KOPT-K1 (cell line): ENCODE results near the gene LIAS.

ENCODE experiments used
- H3K27ac ChIP-seq: fragments of 200-600 bp; sonication (generic); 2 replicates; pipeline ENCODE4 v1.5.1; 2016; ENCODE audit warnings: antibody characterized with exemption, mild to moderate bottlenecking, low read depth, low read length; ENCODE audit not compliant: poor library complexity, severe bottlenecking
- H3K36me3 ChIP-seq: fragments of 200-600 bp; sonication (generic); 2 replicates; pipeline ENCODE4 v1.5.1; 2017; ENCODE audit warnings: antibody characterized with exemption, mild to moderate bottlenecking, low read length, moderate library complexity; ENCODE audit not compliant: insufficient read depth
- H3K9me3 ChIP-seq: fragments of 200-600 bp; sonication (generic); 2 replicates; pipeline ENCODE4 v1.5.1; 2017; ENCODE audit warnings: antibody characterized with exemption, low read length, mild to moderate bottlenecking; ENCODE audit not compliant: insufficient read depth, poor library complexity, severe bottlenecking

The LIAS gene

GRCh38 chr4:39470402-39470801, 11.5 kb downstream of the LIAS start:
- no peaks in the 10 kb centered on the region for H3K9me3 ChIP-seq
- peaks cover 67% of the 10 kb centered on the region for H3K36me3 ChIP-seq
- no peak overlapping the region for H3K27ac ChIP-seq

GRCh38 chr4:39472396-39472795, 13.5 kb downstream of the LIAS start:
- H3K36me3 ChIP-seq = peaks cover 63% of the 10 kb centered on the region
- no peak overlapping the region for H3K27ac ChIP-seq

DNA sequence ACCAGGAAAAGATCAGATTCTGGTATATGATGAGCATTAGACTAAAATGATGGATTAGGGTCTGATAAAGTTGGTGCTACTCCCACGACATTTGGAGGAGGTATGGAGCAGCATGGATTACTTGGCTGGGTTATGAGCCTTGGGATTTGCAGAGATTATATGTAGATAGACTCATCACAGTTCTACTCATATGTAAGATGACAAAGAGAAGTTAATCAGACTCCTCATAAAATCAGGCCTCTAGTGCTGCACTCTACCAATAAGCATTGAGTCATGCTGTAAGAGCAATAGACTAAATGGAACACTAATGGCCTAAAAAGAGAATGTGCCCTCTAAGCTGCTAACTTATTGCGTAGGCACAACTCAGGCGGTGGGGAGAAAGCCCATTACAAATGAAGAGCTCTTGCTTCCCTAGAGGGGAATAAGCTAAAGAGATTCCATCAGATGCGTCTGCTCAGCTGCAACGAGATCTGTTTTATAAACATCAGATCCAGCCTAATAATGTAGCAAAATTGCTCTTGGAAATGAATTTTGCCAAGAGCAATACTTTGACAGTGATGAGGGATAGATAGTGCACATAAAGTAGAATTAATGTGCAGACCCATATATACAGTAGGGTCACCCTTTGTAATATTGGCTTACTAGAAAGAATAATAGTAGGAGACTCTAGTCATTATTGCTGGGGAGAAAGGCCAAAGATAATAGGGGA, 17.5 kb downstream of the LIAS start:
- Histone ChIP-seq H3K9me3 (no peaks in the 10 kb centered on the region), H3K27ac (no peak overlapping the region), H3K36me3 (peaks cover 49% of the 10 kb centered on the region)

More at GRCh38 chr4:39472396-39472795, 13.5 kb downstream of the LIAS start:
- no peaks in the 10 kb centered on the region for H3K9me3 ChIP-seq

DNA sequence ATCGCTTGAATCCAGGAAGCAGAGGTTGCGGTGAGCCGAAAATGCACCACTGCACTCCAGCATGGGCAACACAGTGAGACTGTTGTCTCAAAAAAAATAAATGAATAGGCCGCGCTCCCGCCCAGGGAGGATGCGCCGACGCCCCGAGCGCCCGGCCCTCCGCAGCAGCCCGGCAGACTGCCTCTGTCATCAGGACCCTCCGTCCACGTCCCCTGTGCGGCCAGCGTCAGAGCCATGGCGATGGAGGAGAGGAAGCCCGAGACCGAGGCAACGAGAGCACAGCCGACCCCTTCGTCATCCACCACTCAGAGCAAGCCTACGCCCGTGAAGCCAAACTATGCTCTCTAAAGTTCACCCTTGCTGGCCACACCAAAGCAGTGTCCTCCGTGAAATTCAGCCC, 21.4 kb downstream of the LIAS start:
- peaks cover 21% of the 10 kb centered on the region for H3K36me3 ChIP-seq

GRCh38 chr4:39480902-39481695, 22.2 kb downstream of the LIAS start:
- Histone ChIP-seq H3K27ac (no peak overlapping the region), H3K9me3 (peaks cover 7% of the 10 kb centered on the region), H3K36me3 (peaks cover 18% of the 10 kb centered on the region)

More for the DNA sequence above, 21.4 kb downstream of the LIAS start:
- Histone ChIP-seq H3K27ac (no peak overlapping the region), H3K9me3 (peaks cover 7% of the 10 kb centered on the region)

DNA sequence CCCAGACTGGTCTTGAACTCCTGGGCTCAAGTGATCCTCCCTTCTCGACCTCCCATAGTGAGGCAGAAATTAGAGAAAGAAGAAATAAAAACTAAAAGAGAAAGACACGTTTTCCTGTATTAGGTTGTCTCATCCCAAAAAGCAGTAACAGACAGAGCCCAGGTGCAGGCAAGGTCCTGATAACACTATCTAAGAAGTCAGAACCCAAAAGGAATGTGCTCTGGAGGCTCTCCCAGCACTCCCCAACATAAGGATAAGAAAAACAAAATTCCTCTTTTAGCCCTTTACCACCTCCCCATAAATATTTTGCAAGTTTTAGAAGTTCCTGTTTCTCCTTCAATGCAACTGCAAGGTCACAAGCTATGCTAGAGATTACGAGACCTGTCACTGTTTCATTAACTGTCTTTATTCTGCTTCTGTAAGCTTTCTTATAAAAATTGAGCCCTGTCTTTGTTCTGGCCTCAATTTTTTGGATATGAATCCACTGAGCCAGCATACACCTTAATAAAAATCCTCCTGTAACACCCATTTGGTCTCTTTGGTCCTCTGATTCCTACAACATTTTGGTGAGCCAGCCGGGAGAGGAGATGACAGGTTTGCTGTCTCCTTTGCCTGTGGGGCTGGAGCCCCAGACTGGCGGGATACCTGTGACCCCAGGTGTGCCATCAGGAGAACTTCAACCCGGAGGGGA, 25.9 kb downstream of the LIAS start:
- no peak overlapping the region for H3K27ac ChIP-seq
- H3K9me3 ChIP-seq = peaks cover 7% of the 10 kb centered on the region
- H3K36me3 ChIP-seq = no peaks in the 10 kb centered on the region

DNA sequence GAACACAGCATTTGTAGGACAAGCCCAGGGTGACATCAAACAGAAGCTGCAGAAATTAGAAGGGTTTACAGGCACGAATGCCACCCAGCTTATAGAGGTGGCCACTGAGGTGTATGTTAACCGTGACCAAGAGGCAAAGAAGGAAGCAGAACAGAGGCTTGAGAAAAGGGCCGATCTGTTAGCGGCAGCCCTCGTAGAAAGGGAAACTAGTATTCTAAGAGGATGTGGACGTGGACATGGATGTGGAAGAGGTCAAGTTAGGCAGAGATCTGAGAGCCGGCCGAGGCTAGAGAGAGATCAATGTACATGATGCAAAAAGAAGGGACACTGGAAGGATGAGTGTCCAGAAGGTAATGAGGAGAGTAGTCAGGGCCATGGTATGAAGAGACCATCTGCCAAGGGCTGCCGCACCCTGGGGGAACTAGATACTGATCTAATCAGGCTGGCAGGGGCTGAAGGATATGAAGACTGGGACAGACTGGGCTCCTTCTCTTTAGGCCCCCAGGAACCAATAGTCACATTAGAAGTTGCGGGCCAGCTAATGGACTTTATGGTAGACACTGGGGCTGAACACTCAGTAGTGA, 27.5 kb downstream of the LIAS start:
- peaks cover 7% of the 10 kb centered on the region for H3K9me3 ChIP-seq
- no peaks in the 10 kb centered on the region for H3K36me3 ChIP-seq
- no peak overlapping the region for H3K27ac ChIP-seq

DNA sequence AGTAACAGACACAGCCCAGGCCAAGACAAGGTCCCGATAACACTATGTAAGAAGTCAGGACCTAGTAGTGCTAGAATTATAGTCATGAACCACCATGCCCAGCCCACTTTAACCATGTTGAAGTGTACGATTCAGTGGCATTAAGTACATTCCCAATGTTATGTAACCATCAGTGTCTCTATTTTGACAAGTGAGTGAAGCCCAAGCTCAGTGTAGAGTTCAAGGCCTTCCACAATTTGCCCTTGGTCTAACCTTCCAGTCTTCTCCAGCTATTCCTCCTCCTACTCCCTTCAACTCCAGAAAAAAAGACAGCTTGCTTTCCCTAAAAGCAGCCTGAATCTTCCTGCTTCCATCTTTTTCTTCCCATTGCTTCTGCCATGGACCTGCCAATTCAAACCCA, 31.5 kb downstream of the LIAS start:
- Histone ChIP-seq H3K27ac (no peak overlapping the region), H3K36me3 (no peaks in the 10 kb centered on the region), H3K9me3 (no peaks in the 10 kb centered on the region)

DNA sequence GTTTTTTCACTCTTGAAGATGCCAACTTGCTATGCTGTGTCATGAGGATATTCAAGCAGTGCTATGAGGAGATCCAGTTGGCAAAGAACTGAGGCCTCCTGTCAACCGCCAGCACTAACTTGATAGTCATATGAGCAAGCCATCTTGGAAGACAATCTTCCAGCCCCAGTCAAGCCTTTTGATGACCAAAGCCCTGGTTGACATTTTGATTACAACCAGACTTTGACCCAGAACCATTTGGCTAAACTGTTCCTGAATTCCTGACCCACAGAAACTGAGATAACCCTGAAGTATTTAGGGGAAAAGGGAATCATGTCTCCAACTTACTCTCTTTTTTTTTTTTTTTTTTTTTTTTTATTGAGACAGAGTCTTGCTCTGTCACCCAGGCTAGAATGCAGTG, 35.5 kb downstream of the LIAS start:
- H3K36me3 ChIP-seq = no peaks in the 10 kb centered on the region
- H3K9me3 ChIP-seq = no peaks in the 10 kb centered on the region
- H3K27ac ChIP-seq = no peak overlapping the region

DNA sequence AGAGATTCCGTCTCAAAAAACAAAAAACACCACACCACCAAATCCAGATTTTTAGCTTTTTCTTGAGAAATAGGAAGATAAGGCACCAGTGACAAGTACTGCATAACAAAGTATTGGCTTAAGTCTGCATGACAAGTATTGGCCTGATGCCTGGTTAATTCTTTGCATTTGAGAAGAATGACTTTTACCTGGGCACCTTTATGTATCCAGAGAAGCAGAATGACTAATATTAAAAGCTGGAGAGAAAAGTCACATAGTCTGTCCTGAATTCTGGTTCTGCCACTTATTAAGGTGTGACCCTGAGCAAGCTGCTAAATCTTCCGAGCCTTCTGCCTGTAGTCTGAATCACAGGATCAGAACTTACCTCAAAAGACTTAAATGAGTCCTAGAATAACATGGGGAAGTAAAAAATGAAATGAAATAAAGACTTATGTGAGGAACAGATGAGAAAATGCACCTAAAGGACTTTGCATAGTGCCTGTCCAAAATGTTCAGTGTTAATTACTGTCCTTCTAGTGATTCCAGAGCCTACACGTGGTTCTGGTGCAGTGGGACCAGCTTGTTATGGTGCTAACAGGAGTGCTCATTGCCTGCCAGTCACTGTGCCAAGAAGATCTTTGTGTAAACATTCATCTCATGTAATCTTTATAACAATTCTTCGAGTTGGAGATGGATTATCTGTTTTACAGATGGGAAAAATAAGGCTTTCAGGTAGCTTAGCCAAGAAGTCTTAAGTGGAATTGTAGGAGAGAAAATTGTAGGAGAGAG, 36.8 kb downstream of the LIAS start:
- Histone ChIP-seq H3K9me3 (no peaks in the 10 kb centered on the region), H3K27ac (no peak overlapping the region), H3K36me3 (no peaks in the 10 kb centered on the region)

- Histone ChIP-seq H3K9me3 (no peaks in the 10 kb centered on the region), H3K36me3 (no peaks in the 10 kb centered on the region; the same call in 1 of the 2 replicates), H3K27ac (no peak overlapping the region)
Measured at GRCh38 chr4:39497909-39498726, 39.3 kb downstream of the LIAS start.

GRCh38 chr4:39498727-39499020, 39.8 kb downstream of the LIAS start:
- H3K9me3 ChIP-seq = no peaks in the 10 kb centered on the region
- H3K27ac ChIP-seq = no peak overlapping the region
- peaks cover 2% of the 10 kb centered on the region; the same call in 1 of the 2 replicates for H3K36me3 ChIP-seq

- no peaks in the 10 kb centered on the region for H3K9me3 ChIP-seq
- no peak overlapping the region for H3K27ac ChIP-seq
- H3K36me3 ChIP-seq = peaks cover 18% of the 10 kb centered on the region; the same call in 1 of the 2 replicates
Measured at GRCh38 chr4:39502019-39502663, 43.3 kb downstream of the LIAS start.
